ENCODE results near the gene IQSEC3.

GRCh38 chr12:57539-57938 is 9.0 kb upstream of the IQSEC3 start:
- no peak for TF ChIP-seq CTCF (IDR thresholded peaks at IDR 0.05; ENCODE audit: low read depth, low read length)
- no peak for TF ChIP-seq EZH2phosphoT487 (IDR thresholded peaks at IDR 0.05; ENCODE audit: low read depth)

Data from OCI-LY3 (cell line).